ENCODE data around the gene MAP3K10. TPM values are rescaled to one million over a fixed set of nuclear protein-coding genes. Genes with fewer than 3 reads are reported as not detected.

Gene MAP3K10
- total and polyA plus RNA-seq, 9 of the 15 experiments (the other 6 are each of a cell fraction or from before 2014, with no cell fraction given), result 0.01 to 8.0 (median 2.7) TPM; not detected in 1

- TF ChIP-seq MGA (IDR thresholded peaks at IDR 0.05) (no peak), POLR2B (IDR thresholded peaks at IDR 0.05; ENCODE audit: low read depth, partially characterized antibody) (no peak), ILF3 (IDR thresholded peaks at IDR 0.05; ENCODE audit: borderline replicate concordance) (no peak)
Observed at GRCh38 chr19:40244579-40245317, 53.5 kb downstream of the MAP3K10 start (continued).

All from K562 (cell line).